HCT116 (cell line): ENCODE measurements around the gene PFKP.

Experiments
- CTCF ChIP-seq, 3 experiments: fragments of 200-600 bp in 1 of 3; sonication (generic) in 1 of 3; IDR thresholded peaks in 2 of 3; conservative IDR thresholded peaks in 1 of 3; 2 replicates each; pipeline ENCODE4 v1.5.1; 2012 to 2017; ENCODE audit warnings: low read depth in 2 of 3, low read length in 2 of 3, antibody characterized with exemption in 1 of 3, borderline replicate concordance in 1 of 3, control low read depth in 1 of 3, mild to moderate bottlenecking in 1 of 3, mixed read lengths in 1 of 3, mixed run types in 1 of 3, moderate library complexity in 1 of 3; ENCODE audit not compliant: insufficient read depth in 1 of 3
- EZH2 ChIP-seq: fragments of 200-600 bp; sonication (generic); IDR thresholded peaks from 2 replicates; pipeline ENCODE4 v1.6.1; 2017; ENCODE audit warnings: antibody characterized with exemption, mixed run types
- POLR2A ChIP-seq: IDR thresholded peaks from 2 replicates; pipeline ENCODE4 v1.7.0; 2011; ENCODE audit warnings: borderline replicate concordance; ENCODE audit not compliant: insufficient read depth, insufficient read length; ENCODE audit errors: extremely low read depth
- RAD21 ChIP-seq: IDR thresholded peaks from 2 replicates; pipeline ENCODE4 v1.6.1; 2012; ENCODE audit warnings: low read depth, mild to moderate bottlenecking
- ZNF274 ChIP-seq: fragments of 200-500 bp; sonication (Bioruptor generic); IDR thresholded peaks from 2 replicates; pipeline ENCODE4 v1.6.1; 2014; ENCODE audit warnings: mild to moderate bottlenecking, low read depth, low read length, inconsistent platforms
- TF ChIP-seq, protein P1 (sequence below): IDR thresholded peaks from 2 replicates; pipeline ENCODE4 v1.6.1; 2012

DNA sequence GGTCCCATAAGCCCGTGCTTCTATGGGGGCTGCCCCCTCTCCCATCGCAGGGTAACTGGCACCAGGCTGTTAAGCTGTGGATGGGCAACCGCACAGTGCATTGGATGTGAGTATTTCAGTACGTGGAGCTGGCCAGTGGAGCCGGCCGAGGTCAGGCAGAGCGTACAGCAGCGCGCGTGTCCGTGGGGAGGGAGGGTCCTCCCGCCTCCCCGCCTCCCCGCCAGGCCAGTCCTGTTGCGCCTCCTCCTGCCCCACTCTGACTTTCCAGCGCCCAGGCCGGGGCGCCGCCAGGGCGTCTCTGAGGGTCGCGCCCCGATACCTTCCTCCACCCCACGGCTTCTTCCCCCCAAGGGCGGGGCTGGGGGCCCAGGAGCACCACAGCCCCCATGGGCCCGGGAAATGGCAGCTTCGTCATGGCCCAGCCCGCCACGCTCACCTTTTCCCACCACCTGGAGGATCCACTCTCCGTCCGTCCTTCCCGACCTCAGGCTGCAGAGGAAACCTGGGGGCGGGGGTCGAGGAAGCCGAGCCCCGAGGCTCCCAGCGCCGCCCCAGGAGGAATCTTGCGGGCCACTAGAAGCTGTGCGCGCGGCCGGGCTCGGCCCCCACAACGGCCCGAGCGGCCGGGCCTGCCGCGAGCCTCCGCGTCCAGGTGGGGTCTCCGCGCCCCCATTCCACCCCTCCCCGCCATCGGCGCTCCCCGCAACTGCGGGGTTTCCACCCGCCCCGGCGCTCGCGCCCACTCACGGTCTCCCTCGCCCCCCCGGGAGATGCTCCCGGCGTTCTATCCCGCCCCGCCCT is 831 bp upstream of the PFKP start:
- TF ChIP-seq CTCF (IDR thresholded peaks at IDR 0.05 in 2 of 3, conservative IDR thresholded peaks at IDR 0.05 in 1 of 3; ENCODE audit: borderline replicate concordance in 1 of 3, insufficient read depth in 1 of 3, low read depth in 2 of 3, low read length in 2 of 3), result no peak
- TF ChIP-seq ZNF274, result no peak
- TF ChIP-seq, protein P1, sequence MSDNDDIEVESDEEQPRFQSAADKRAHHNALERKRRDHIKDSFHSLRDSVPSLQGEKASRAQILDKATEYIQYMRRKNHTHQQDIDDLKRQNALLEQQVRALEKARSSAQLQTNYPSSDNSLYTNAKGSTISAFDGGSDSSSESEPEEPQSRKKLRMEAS, result no peak
- TF ChIP-seq EZH2, result no peak
- TF ChIP-seq RAD21, result no peak
- TF ChIP-seq POLR2A, result no peak
